GM21825 (cell line): ENCODE data around the gene MBTPS1.

Experiments used
- ATAC-seq: cut with Tn5 transposase; IDR thresholded peaks from one replicate; pipeline ENCODE4 v1.9.1; 2021; ENCODE audit warnings: mild to moderate bottlenecking, moderate library complexity; ENCODE audit not compliant: unreplicated experiment

The MBTPS1 gene

GRCh38 chr16:84013787-84014569, 102.8 kb downstream of the MBTPS1 start:
- ATAC-seq = peak; percentile 86

- no peak for ATAC-seq
Observed at GRCh38 chr16:84009282-84009681, 107.5 kb downstream of the MBTPS1 start.

- ATAC-seq = no peak
Observed at GRCh38 chr16:84007965-84008364, 108.8 kb downstream of the MBTPS1 start.

- no peak for ATAC-seq
Observed at GRCh38 chr16:84007520-84007919, 109.2 kb downstream of the MBTPS1 start.

- no peak for ATAC-seq
Observed at GRCh38 chr16:84005391-84005790, 111.4 kb downstream of the MBTPS1 start.

GRCh38 chr16:84004442-84004841, 112.3 kb downstream of the MBTPS1 start:
- no peak for ATAC-seq
